ENCODE measurements around the gene ARHGAP30. TPM values are rescaled to one million over a fixed set of nuclear protein-coding genes. Genes with fewer than 3 reads are reported as not detected.

ARHGAP30 gene
- total and polyA plus RNA-seq, 9 donors, result 1.3 to 3.4 (median 2.9) TPM

- no peaks in the 10 kb centered on the region for H3K4me1 ChIP-seq (ENCODE audit: control insufficient read depth, insufficient read depth, low read length)
Observed at GRCh38 chr1:161000736-161001480, 68.8 kb downstream of the ARHGAP30 start.

GRCh38 chr1:160999376-160999775, 70.3 kb downstream of the ARHGAP30 start:
- Histone ChIP-seq H3K27ac (ENCODE audit: low read length) (no peak overlapping the region), H3K27me3 (ENCODE audit: control insufficient read depth, insufficient read depth, low read length) (no peaks in the 10 kb centered on the region), H3K36me3 (ENCODE audit: control insufficient read depth, insufficient read depth, low read length) (peaks cover 17% of the 10 kb centered on the region), H3K4me3 (ENCODE audit: low read length) (no peak overlapping the region), H3K4me1 (ENCODE audit: control insufficient read depth, insufficient read depth, low read length) (no peaks in the 10 kb centered on the region), H3K9me3 (replicated peaks; ENCODE audit: control insufficient read depth, low read depth, low read length) (no peaks in the 10 kb centered on the region)
- no peak for DNase-seq
- 79% methylated on average over 5 of the region's 5 CpGs for WGBS (ENCODE audit: insufficient coverage)

More at GRCh38 chr1:161000736-161001480, 68.8 kb downstream of the ARHGAP30 start:
- Histone ChIP-seq H3K4me3 (ENCODE audit: low read length) (no peak overlapping the region), H3K9me3 (replicated peaks; ENCODE audit: control insufficient read depth, low read depth, low read length) (no peaks in the 10 kb centered on the region), H3K27me3 (ENCODE audit: control insufficient read depth, insufficient read depth, low read length) (no peaks in the 10 kb centered on the region), H3K27ac (ENCODE audit: low read length) (no peak overlapping the region), H3K36me3 (ENCODE audit: control insufficient read depth, insufficient read depth, low read length) (peaks cover 17% of the 10 kb centered on the region)
- WGBS (ENCODE audit: insufficient coverage), result 80% methylated on average over 7 of the region's 11 CpGs
- no peak for DNase-seq

GRCh38 chr1:160997323-160998038, 72.2 kb downstream of the ARHGAP30 start:
- Histone ChIP-seq H3K4me1 (ENCODE audit: control insufficient read depth, insufficient read depth, low read length) (no peaks in the 10 kb centered on the region), H3K4me3 (ENCODE audit: low read length) (no peak overlapping the region), H3K36me3 (ENCODE audit: control insufficient read depth, insufficient read depth, low read length) (peaks cover 17% of the 10 kb centered on the region), H3K27me3 (ENCODE audit: control insufficient read depth, insufficient read depth, low read length) (no peaks in the 10 kb centered on the region), H3K27ac (ENCODE audit: low read length) (peak overlapping the region; percentile 77), H3K9me3 (replicated peaks; ENCODE audit: control insufficient read depth, low read depth, low read length) (no peaks in the 10 kb centered on the region)
- 83% methylated on average over 1 of the region's 1 CpG for WGBS (ENCODE audit: insufficient coverage)
- peak; percentile 61 for DNase-seq

Other genes starting within 250 kb of the ARHGAP30 start
- 0.13 TPM for gene CD244, start 207.0 kb downstream of the ARHGAP30 start, total RNA-seq
- 1 to 10 TPM in 1 of 8 donors, under 1 TPM in 7; 0.16 to 1.3 (median 0.30) TPM for gene CD244, start 207.0 kb downstream of the ARHGAP30 start, polyA plus RNA-seq (ENCODE audit: insufficient read depth in 1 of 8, insufficient read length in 8 of 8, low replicate concordance in 1 of 8)
- gene ITLN1, start 184.7 kb downstream of the ARHGAP30 start, total RNA-seq, result 0.13 TPM
- gene ITLN1, start 184.7 kb downstream of the ARHGAP30 start, polyA plus RNA-seq (ENCODE audit: insufficient read depth in 1 of 8, insufficient read length in 8 of 8, low replicate concordance in 1 of 8), result 1 to 10 TPM in 2 of 8 donors, under 1 TPM in 4, not detected in 2; 0.19 to 8.6 (median 0.37) TPM
- gene ITLN2, start 115.1 kb downstream of the ARHGAP30 start, total RNA-seq, result not detected
- gene ITLN2, start 115.1 kb downstream of the ARHGAP30 start, polyA plus RNA-seq (ENCODE audit: insufficient read depth in 1 of 8, insufficient read length in 8 of 8, low replicate concordance in 1 of 8), result under 1 TPM in 1 of 8 donors, not detected in 7; 0.56 TPM
- 11.7 TPM for gene F11R, start 48.7 kb downstream of the ARHGAP30 start, total RNA-seq
- 10 to 100 TPM in 7 of 8 donors, 1 to 10 TPM in 1; 8.9 to 28.0 (median 12.7) TPM for gene F11R, start 48.7 kb downstream of the ARHGAP30 start, polyA plus RNA-seq (ENCODE audit: insufficient read depth in 1 of 8, insufficient read length in 8 of 8, low replicate concordance in 1 of 8)
- 28.8 TPM for gene TSTD1, start 30.9 kb downstream of the ARHGAP30 start, total RNA-seq
- 10 to 100 TPM; 22.4 to 36.7 (median 25.4) TPM for gene TSTD1, start 30.9 kb downstream of the ARHGAP30 start, polyA plus RNA-seq (ENCODE audit: insufficient read depth in 1 of 8, insufficient read length in 8 of 8, low replicate concordance in 1 of 8)
- gene USF1, start 23.9 kb downstream of the ARHGAP30 start, total RNA-seq, result 46.9 TPM
- 10 to 100 TPM; 34.9 to 42.5 (median 37.9) TPM for gene USF1, start 23.9 kb downstream of the ARHGAP30 start, polyA plus RNA-seq (ENCODE audit: insufficient read depth in 1 of 8, insufficient read length in 8 of 8, low replicate concordance in 1 of 8)
- 0.04 TPM for gene NECTIN4, start 19.7 kb upstream of the ARHGAP30 start, total RNA-seq
- 1 to 10 TPM in 1 of 8 donors, under 1 TPM in 6, not detected in 1; 0.05 to 6.1 (median 0.10) TPM for gene NECTIN4, start 19.7 kb upstream of the ARHGAP30 start, polyA plus RNA-seq (ENCODE audit: insufficient read depth in 1 of 8, insufficient read length in 8 of 8, low replicate concordance in 1 of 8)
- 1.0 TPM for gene KLHDC9, start 28.5 kb upstream of the ARHGAP30 start, total RNA-seq
- gene KLHDC9, start 28.5 kb upstream of the ARHGAP30 start, polyA plus RNA-seq (ENCODE audit: insufficient read depth in 1 of 8, insufficient read length in 8 of 8, low replicate concordance in 1 of 8), result 1 to 10 TPM in 2 of 8 donors, under 1 TPM in 6; 0.23 to 1.5 (median 0.64) TPM
- gene PFDN2, start 48.1 kb upstream of the ARHGAP30 start, total RNA-seq, result 29.5 TPM
- 10 to 100 TPM; 70.9 to 93.0 (median 74.8) TPM for gene PFDN2, start 48.1 kb upstream of the ARHGAP30 start, polyA plus RNA-seq (ENCODE audit: insufficient read depth in 1 of 8, insufficient read length in 8 of 8, low replicate concordance in 1 of 8)
- gene NIT1, start 48.2 kb upstream of the ARHGAP30 start, total RNA-seq, result 29.1 TPM
- 10 to 100 TPM; 26.7 to 34.3 (median 30.2) TPM for gene NIT1, start 48.2 kb upstream of the ARHGAP30 start, polyA plus RNA-seq (ENCODE audit: insufficient read depth in 1 of 8, insufficient read length in 8 of 8, low replicate concordance in 1 of 8)
- 16.8 TPM for gene DEDD, start 62.8 kb upstream of the ARHGAP30 start, total RNA-seq
- 10 to 100 TPM; 36.1 to 48.1 (median 40.7) TPM for gene DEDD, start 62.8 kb upstream of the ARHGAP30 start, polyA plus RNA-seq (ENCODE audit: insufficient read depth in 1 of 8, insufficient read length in 8 of 8, low replicate concordance in 1 of 8)
- 79.8 TPM for gene UFC1, start 84.1 kb upstream of the ARHGAP30 start, total RNA-seq
- gene UFC1, start 84.1 kb upstream of the ARHGAP30 start, polyA plus RNA-seq (ENCODE audit: insufficient read depth in 1 of 8, insufficient read length in 8 of 8, low replicate concordance in 1 of 8), result 100 to 1,000 TPM in 7 of 8 donors, 10 to 100 TPM in 1; 90.7 to 132 (median 107) TPM
- 10.4 TPM for gene USP21, start 89.6 kb upstream of the ARHGAP30 start, total RNA-seq
- 10 to 100 TPM; 24.6 to 36.2 (median 26.3) TPM for gene USP21, start 89.6 kb upstream of the ARHGAP30 start, polyA plus RNA-seq (ENCODE audit: insufficient read depth in 1 of 8, insufficient read length in 8 of 8, low replicate concordance in 1 of 8)
- 22.4 TPM for gene PPOX, start 96.5 kb upstream of the ARHGAP30 start, total RNA-seq
- gene PPOX, start 96.5 kb upstream of the ARHGAP30 start, polyA plus RNA-seq (ENCODE audit: insufficient read depth in 1 of 8, insufficient read length in 8 of 8, low replicate concordance in 1 of 8), result 10 to 100 TPM; 16.1 to 28.6 (median 22.3) TPM
- gene B4GALT3, start 107.6 kb upstream of the ARHGAP30 start, total RNA-seq, result 16.7 TPM
- gene B4GALT3, start 107.6 kb upstream of the ARHGAP30 start, polyA plus RNA-seq (ENCODE audit: insufficient read depth in 1 of 8, insufficient read length in 8 of 8, low replicate concordance in 1 of 8), result 10 to 100 TPM; 22.3 to 29.8 (median 23.5) TPM
- 7.8 TPM for gene ADAMTS4, start 129.2 kb upstream of the ARHGAP30 start, total RNA-seq
- gene ADAMTS4, start 129.2 kb upstream of the ARHGAP30 start, polyA plus RNA-seq (ENCODE audit: insufficient read depth in 1 of 8, insufficient read length in 8 of 8, low replicate concordance in 1 of 8), result 10 to 100 TPM in 4 of 8 donors, 1 to 10 TPM in 4; 8.6 to 14.1 (median 10.6) TPM
- 84.4 TPM for gene NDUFS2, start 132.5 kb upstream of the ARHGAP30 start, total RNA-seq
- 100 to 1,000 TPM; 134 to 163 (median 146) TPM for gene NDUFS2, start 132.5 kb upstream of the ARHGAP30 start, polyA plus RNA-seq (ENCODE audit: insufficient read depth in 1 of 8, insufficient read length in 8 of 8, low replicate concordance in 1 of 8)
- gene FCER1G, start 145.4 kb upstream of the ARHGAP30 start, total RNA-seq, result 6.9 TPM
- 10 to 100 TPM; 13.2 to 24.9 (median 20.4) TPM for gene FCER1G, start 145.4 kb upstream of the ARHGAP30 start, polyA plus RNA-seq (ENCODE audit: insufficient read depth in 1 of 8, insufficient read length in 8 of 8, low replicate concordance in 1 of 8)
- 1.7 TPM for gene APOA2, start 153.7 kb upstream of the ARHGAP30 start, total RNA-seq
- 10 to 100 TPM in 2 of 8 donors, 1 to 10 TPM in 1, under 1 TPM in 2, not detected in 3; 0.17 to 31.3 (median 1.7) TPM for gene APOA2, start 153.7 kb upstream of the ARHGAP30 start, polyA plus RNA-seq (ENCODE audit: insufficient read depth in 1 of 8, insufficient read length in 8 of 8, low replicate concordance in 1 of 8)
- gene TOMM40L, start 156.2 kb upstream of the ARHGAP30 start, total RNA-seq, result 9.3 TPM
- 10 to 100 TPM in 2 of 8 donors, 1 to 10 TPM in 6; 8.7 to 11.0 (median 9.6) TPM for gene TOMM40L, start 156.2 kb upstream of the ARHGAP30 start, polyA plus RNA-seq (ENCODE audit: insufficient read depth in 1 of 8, insufficient read length in 8 of 8, low replicate concordance in 1 of 8)
- gene NR1I3, start 168.3 kb upstream of the ARHGAP30 start, total RNA-seq, result not detected
- 1 to 10 TPM in 6 of 8 donors, under 1 TPM in 2; 0.50 to 1.5 (median 1.1) TPM for gene NR1I3, start 168.3 kb upstream of the ARHGAP30 start, polyA plus RNA-seq (ENCODE audit: insufficient read depth in 1 of 8, insufficient read length in 8 of 8, low replicate concordance in 1 of 8)
- 0.04 TPM for gene PCP4L1, start 188.9 kb upstream of the ARHGAP30 start, total RNA-seq
- gene PCP4L1, start 188.9 kb upstream of the ARHGAP30 start, polyA plus RNA-seq (ENCODE audit: insufficient read depth in 1 of 8, insufficient read length in 8 of 8, low replicate concordance in 1 of 8), result 1 to 10 TPM in 1 of 8 donors, under 1 TPM in 6, not detected in 1; 0.13 to 1.2 (median 0.37) TPM
- gene MPZ, start 240.1 kb upstream of the ARHGAP30 start, total RNA-seq, result 21.9 TPM
- 10 to 100 TPM in 5 of 8 donors, 1 to 10 TPM in 3; 6.5 to 38.1 (median 14.3) TPM for gene MPZ, start 240.1 kb upstream of the ARHGAP30 start, polyA plus RNA-seq (ENCODE audit: insufficient read depth in 1 of 8, insufficient read length in 8 of 8, low replicate concordance in 1 of 8)
- 20.2 TPM for gene SDHC, start 244.5 kb upstream of the ARHGAP30 start, total RNA-seq
- gene SDHC, start 244.5 kb upstream of the ARHGAP30 start, polyA plus RNA-seq (ENCODE audit: insufficient read depth in 1 of 8, insufficient read length in 8 of 8, low replicate concordance in 1 of 8), result 100 to 1,000 TPM; 112 to 145 (median 136) TPM